Ovary (tissue), 9 donors: ENCODE measurements around the gene PPP1R1A. TPM values are rescaled to one million over a fixed set of nuclear protein-coding genes. Genes with fewer than 3 reads are reported as not detected.
A peak's percentile ranks its signal among the peaks of the same experiment; 100 is the strongest.

ENCODE experiments used
- DNase-seq, 5 donors: peaks; one replicate each; pipeline ENCODE4 v3.0.0-alpha.2; 2019 to 2020
- H3K27ac ChIP-seq, 2 donors: fragments of 200-600 bp; one replicate each; pipeline versions ENCODE4 v1.5.1 to v1.8.0; 2019 to 2022
- H3K27me3 ChIP-seq: fragments of 200-600 bp; one replicate; pipeline ENCODE4 v1.8.0; 2022
- H3K36me3 ChIP-seq: fragments of 200-600 bp; sonication (generic); one replicate; pipeline ENCODE4 v1.5.1; 2019
- H3K4me1 ChIP-seq: one replicate; pipeline ENCODE4 v1.8.1; 2013; ENCODE audit warnings: mild to moderate bottlenecking, moderate library complexity; ENCODE audit not compliant: insufficient read depth
- H3K4me3 ChIP-seq: fragments of 200-600 bp; sonication (generic); one replicate; pipeline ENCODE4 v1.5.1; 2017
- H3K9me3 ChIP-seq, 2 donors: fragments of 200-600 bp in 1 of 2; sonication (generic) in 1 of 2; one replicate each; pipeline versions ENCODE4 v1.5.1 to v1.8.1; 2013 to 2019; ENCODE audit warnings: mild to moderate bottlenecking in 1 of 2, moderate library complexity in 1 of 2
- EP300 ChIP-seq: sonication (generic); formaldehyde crosslinking; IDR thresholded peaks from one replicate; pipeline ENCODE4 v1.6.1; 2017; ENCODE audit warnings: antibody characterized with exemption
- POLR2A ChIP-seq: fragments of 450-650 bp; IDR thresholded peaks from one replicate; pipeline ENCODE4 v1.6.1; 2017; ENCODE audit warnings: antibody characterized with exemption, mild to moderate bottlenecking, moderate library complexity
- WGBS, 3 donors: extraction: QIAGEN DNeasy Blood & Tissue Kit in 1 of 3; methylation state at CpG; one replicate each; pipeline versions ENCODE4 v1.1.5 to v1.1.7; 2013 to 2017; 5-methylcytosine and 5-hydroxymethylcytosine counted together
- intact Hi-C, 4 donors: fragments of 100-400 bp; cut with DNase I; formaldehyde crosslinking; loops; one replicate each; pipeline versions ENCODE4 v1.11.0 to v1.15.1; 2022 to 2023
- polyA plus RNA-seq, 2 donors: library from polyadenylated mRNA; stranded (reverse); fragments of 200-250 nt in 1 of 2; fragments of 350-450 nt in 1 of 2; fragmentation: Illumina TruSeq in 1 of 2; extraction: RNeasy Lipid Tissue Mini Kit (QIAGEN cat#74804) in 1 of 2; gene quantifications; one replicate each; pipeline ENCODE4 v1.2.3, GENCODE V29; 2013 to 2014
- total RNA-seq, 7 donors: library from RNA; depleted of rRNA in 2 of 7; stranded (reverse); fragments of >200 nt in 2 of 7; fragmentation: NEBNext Ultra II Directional in 3 of 7; extraction: Animal tissue kit (Norgen Biotek cat#: 25700) in 3 of 7; gene quantifications; one replicate each; pipeline versions ENCODE4 v1.1.0 to v1.2.4, GENCODE V29; 2016 to 2023
- TF ChIP-seq, protein P1 (sequence below), 3 donors: fragments of 450-650 bp in 2 of 3; fragments of 200-600 bp in 1 of 3; IDR thresholded peaks; one replicate each; pipeline versions ENCODE4 v1.5.1 to v1.8.0; 2016 to 2022; ENCODE audit warnings: antibody characterized with exemption in 3 of 3, mild to moderate bottlenecking in 1 of 3
- donor health status: DM: no; HTN: no; CAD: no; lungs with moderate emphysema.
- donor health status: DM: no; HTN: no; CAD: no.
- donor health status: Bipolar disorder and iron deficiency.
- donor health status: DM: yes; HTN: yes; CAD: no.
- donor health status: DM: no; HTN: no; CAD: no.
- donor health status: DM: yes; HTN: yes; CAD: no.

Gene PPP1R1A
- total and polyA plus RNA-seq, 9 donors = 2.0 to 25.2 (median 6.2) TPM

DNA sequence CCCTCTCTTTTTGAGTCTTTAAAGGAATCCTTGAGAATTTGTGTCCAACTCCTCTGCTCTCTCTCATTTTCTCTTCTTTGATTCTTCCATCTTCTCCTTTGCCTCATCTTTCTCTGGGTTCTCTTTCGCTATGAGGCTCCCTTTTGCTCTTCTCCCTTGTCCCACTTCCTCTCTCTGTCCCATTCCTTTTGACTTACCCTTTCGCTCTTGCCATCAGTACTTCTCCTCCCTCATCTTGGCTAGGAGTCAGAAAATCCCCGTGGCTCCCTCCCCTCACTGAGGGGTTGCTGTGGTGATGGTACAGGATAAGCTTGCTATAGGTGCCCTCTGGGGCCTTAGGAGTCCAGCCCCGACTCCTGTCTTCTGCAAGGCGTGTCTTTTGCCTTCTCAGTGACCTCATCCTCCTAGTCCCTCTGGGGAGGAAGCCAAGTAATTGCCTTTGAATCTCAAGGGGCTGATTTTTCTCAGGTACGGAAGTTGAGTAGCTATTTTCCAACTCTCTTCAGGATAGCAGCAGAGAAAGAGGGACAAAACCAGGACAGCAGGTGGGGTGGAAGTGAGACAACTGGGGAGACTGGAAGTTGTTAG is 32.7 kb downstream of the PPP1R1A start:
- Histone ChIP-seq H3K27ac (no peak overlapping the region), H3K27me3 (no peaks in the 10 kb centered on the region), H3K36me3 (no peaks in the 10 kb centered on the region), H3K4me3 (no peak overlapping the region), H3K4me1 (no peaks in the 10 kb centered on the region), H3K9me3 (no peaks in the 10 kb centered on the region)
- intact Hi-C loops = no loop called here
- 38 to 40% (median 38%) methylated on average over 6 of the region's 6 CpGs for WGBS, 3 donors
- no peak for TF ChIP-seq EP300
- TF ChIP-seq, protein P1, sequence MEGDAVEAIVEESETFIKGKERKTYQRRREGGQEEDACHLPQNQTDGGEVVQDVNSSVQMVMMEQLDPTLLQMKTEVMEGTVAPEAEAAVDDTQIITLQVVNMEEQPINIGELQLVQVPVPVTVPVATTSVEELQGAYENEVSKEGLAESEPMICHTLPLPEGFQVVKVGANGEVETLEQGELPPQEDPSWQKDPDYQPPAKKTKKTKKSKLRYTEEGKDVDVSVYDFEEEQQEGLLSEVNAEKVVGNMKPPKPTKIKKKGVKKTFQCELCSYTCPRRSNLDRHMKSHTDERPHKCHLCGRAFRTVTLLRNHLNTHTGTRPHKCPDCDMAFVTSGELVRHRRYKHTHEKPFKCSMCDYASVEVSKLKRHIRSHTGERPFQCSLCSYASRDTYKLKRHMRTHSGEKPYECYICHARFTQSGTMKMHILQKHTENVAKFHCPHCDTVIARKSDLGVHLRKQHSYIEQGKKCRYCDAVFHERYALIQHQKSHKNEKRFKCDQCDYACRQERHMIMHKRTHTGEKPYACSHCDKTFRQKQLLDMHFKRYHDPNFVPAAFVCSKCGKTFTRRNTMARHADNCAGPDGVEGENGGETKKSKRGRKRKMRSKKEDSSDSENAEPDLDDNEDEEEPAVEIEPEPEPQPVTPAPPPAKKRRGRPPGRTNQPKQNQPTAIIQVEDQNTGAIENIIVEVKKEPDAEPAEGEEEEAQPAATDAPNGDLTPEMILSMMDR (IDR thresholded peaks at IDR 0.05) = no peak
- no peak for TF ChIP-seq POLR2A
- no peak for DNase-seq

DNA sequence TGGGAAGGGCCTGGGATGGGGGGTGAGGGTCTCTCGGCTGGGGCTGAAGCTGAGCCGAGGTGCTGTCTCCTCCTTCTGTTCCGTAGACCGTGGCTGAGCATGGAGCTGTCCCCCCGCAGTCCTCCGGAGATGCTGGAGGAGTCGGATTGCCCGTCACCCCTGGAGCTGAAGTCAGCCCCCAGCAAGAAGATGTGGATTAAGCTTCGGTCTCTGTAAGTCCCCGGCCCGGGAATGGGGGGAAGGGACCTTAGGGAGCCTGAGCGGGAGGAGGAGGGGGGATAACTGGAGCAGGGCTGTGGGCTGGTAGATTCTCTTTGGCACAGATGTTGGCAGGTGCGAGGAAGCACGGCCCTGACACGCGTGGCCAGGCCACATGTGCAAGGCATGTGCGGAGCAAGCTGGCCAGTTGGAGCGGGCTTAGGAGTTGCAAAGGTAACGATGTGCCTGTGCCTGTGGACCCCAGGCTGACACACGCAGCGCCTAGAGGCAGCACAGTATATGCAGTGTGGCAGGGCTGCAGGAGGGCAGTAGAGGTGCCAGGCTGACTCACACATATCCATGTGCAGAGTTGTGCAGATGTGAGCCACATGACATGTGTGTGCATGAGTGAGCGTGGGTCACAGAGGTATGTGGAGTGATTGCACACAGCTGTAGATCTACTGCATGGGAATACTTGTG is 38.5 kb downstream of the PPP1R1A start:
- TF ChIP-seq POLR2A = no peak
- TF ChIP-seq EP300 = no peak
- TF ChIP-seq, protein P1 (IDR thresholded peaks at IDR 0.05) = no peak
- H3K36me3 ChIP-seq = no peaks in the 10 kb centered on the region
- peak in 4 of 5 donors; percentile 14 to 48 (median 36) for DNase-seq
- no peak overlapping the region for H3K27ac ChIP-seq
- peaks cover 8% of the 10 kb centered on the region for H3K4me1 ChIP-seq
- no peaks in the 10 kb centered on the region for H3K9me3 ChIP-seq
- H3K27me3 ChIP-seq = no peaks in the 10 kb centered on the region
- 4 to 7% (median 5%) methylated on average over 19 to 22 of the region's 22 CpGs for WGBS, 3 donors
- peak overlapping the region; percentile 34 for H3K4me3 ChIP-seq
- intact Hi-C loops = no loop called here

DNA sequence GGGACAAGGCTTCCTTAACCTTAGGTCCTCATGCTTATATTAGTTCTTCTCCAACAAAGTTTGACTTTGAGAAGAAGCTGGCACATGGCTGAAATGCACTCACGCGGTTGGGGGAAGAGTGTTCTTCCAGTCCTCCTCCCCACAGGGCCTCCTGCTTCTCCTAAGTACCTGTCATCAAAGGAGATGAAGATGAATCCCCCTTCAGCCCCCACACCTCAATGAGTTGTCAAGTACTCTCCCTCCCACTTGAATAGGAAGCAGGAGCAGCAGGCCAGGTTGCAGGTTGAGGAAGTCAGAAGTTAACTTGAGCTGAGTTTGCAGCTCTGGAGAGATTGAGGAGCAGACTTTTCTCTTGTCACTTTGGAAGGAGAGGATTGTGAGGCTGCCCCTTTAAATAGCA is 41.9 kb downstream of the PPP1R1A start:
- DNase-seq = no peak
- WGBS, 3 donors = 65 to 77% (median 66%) methylated on average over 2 of the region's 2 CpGs
- Histone ChIP-seq H3K4me1 (peaks cover 8% of the 10 kb centered on the region), H3K36me3 (no peaks in the 10 kb centered on the region), H3K4me3 (no peak overlapping the region), H3K27ac (no peak overlapping the region), H3K9me3 (no peaks in the 10 kb centered on the region), H3K27me3 (no peaks in the 10 kb centered on the region)
- intact Hi-C loops = no loop called here
- TF ChIP-seq EP300 (no peak), POLR2A (no peak)
- TF ChIP-seq, protein P1 (IDR thresholded peaks at IDR 0.05) = no peak

DNA sequence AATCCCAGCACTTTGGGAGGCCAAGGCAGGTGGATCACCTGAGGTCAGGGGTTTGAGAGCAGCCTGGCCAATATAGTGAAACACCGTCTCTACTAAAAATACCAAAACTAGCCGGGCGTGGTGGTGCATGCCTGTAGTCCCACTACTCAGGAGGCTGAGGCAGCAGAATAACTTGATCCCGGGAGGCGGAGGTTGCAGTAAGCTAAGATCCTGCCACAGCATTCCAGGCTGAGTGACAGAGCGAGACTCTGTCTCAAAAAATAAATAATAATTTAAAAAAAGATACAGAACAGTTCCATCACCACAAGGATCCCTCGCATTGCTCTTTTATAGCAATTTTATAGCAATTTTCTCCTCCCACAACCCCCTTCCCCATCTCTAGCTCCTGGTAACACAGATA is 43.7 kb downstream of the PPP1R1A start:
- Histone ChIP-seq H3K9me3 (no peaks in the 10 kb centered on the region), H3K4me1 (peaks cover 3% of the 10 kb centered on the region), H3K27ac (no peak overlapping the region), H3K27me3 (no peaks in the 10 kb centered on the region), H3K4me3 (no peak overlapping the region), H3K36me3 (no peaks in the 10 kb centered on the region)
- TF ChIP-seq POLR2A = no peak
- TF ChIP-seq EP300 = no peak
- DNase-seq = no peak
- 89 to 92% (median 90%) methylated on average over 7 of the region's 7 CpGs for WGBS, 3 donors
- intact Hi-C loops = no loop called here

DNA sequence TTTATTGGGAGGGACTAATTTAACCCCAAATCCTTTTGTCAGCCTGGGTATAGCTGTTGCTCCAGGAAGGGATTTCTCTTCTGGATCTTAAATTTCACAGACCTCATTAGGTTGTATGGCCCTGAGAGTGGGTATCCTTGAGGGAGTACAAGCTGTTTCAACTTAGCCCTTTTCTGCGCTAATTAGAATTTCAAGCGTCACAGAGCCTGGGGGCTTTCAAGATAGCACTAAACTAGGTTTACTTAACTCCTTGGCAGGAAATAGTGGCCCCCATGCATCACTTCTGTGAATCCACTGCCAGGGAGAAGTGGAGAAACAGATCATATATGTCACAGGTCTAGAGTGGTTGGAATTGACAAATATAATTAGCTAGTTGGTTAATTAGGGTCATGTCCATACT is 44.9 kb downstream of the PPP1R1A start:
- no peaks in the 10 kb centered on the region for H3K9me3 ChIP-seq

More for the DNA sequence above, 44.9 kb downstream of the PPP1R1A start:
- no peak for DNase-seq
- Histone ChIP-seq H3K4me3 (no peak overlapping the region), H3K36me3 (no peaks in the 10 kb centered on the region), H3K4me1 (no peaks in the 10 kb centered on the region), H3K27me3 (no peaks in the 10 kb centered on the region), H3K27ac (no peak overlapping the region)
- TF ChIP-seq EP300 (no peak), POLR2A (no peak)
- TF ChIP-seq, protein P1 (IDR thresholded peaks at IDR 0.05) = no peak
- intact Hi-C loops = no loop called here
- WGBS, 3 donors = 36 to 69% (median 49%) methylated on average over 2 of the region's 2 CpGs
